Fibroblast of skin of back (primary cell): ENCODE data around the gene DYNLT1.
A peak's percentile ranks its signal among the peaks of the same experiment; 100 is the strongest.
"Not testable (repeated sequence)": the region's sequence is repeated elsewhere in the genome, so short reads cannot be mapped to it uniquely, and the experiment has no call there.

ENCODE experiments used
- DNase-seq: peaks from one replicate; pipeline ENCODE4 v3.0.0-alpha.2; 2013

The DYNLT1 gene

DNA sequence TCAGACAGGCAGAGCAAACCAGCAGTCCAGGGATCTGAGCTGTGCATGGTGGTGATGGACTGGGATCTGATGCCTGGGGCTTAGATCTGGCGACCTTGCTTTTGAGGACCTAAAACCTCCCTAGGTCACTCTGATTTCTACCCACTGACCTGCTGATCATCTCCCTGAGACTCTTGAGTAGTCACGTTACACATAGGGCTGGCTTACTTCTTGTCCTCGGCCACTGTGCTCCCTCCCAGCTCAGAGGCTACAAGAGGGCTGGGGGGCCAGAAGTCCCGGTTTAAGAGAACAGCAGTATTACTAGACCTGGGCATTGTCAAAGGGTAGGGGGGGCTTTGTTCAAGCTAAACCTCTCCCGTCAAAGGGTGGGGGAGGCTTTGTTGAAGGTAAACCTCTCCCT lies 5.5 kb downstream of the DYNLT1 start:
- no peak for DNase-seq

DNA sequence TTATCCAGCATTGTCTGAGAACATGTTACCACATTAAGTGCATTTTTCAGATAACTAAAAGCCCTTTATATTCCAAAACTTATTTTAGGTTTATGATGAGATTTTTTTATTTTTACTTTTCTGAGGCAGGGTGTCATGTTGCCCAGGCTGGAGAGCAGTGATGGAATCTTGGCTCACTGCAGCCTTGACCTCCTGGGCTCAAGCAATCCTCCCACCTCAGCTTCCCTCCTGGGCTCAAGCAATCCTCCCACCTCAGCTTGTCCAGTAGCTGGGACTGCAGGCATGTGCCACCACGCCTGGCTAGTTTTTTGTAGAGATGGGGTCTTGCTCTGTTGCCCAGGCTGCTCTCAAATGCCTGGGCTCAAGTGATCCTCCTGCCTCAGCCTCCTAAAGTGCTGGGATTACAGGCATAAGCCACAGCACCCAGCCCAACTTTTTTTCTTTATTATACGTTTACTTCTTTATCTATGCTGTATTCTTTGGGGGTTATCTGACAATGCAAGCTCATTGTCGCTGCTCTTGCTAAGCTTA lies 6.2 kb downstream of the DYNLT1 start:
- DNase-seq, result no peak

DNA sequence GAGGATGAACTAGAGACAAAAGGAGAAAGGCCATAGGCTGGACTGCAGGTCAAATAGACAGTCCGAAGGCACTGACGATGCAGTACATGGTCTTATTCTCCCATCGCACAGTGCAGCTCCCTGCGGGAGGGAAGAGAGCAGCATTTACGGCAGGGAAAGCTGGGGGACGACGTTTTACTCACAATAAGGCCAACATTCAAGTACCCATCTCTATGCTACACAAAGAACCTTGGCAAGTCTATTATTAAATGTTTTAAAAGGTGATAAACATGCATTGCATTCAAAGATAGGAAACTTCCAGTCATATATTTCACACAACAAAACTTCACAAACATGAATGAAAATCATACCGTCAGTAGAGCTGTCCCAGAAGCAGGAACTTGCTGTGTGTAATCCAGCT lies 7.8 kb downstream of the DYNLT1 start:
- DNase-seq, result no peak

DNA sequence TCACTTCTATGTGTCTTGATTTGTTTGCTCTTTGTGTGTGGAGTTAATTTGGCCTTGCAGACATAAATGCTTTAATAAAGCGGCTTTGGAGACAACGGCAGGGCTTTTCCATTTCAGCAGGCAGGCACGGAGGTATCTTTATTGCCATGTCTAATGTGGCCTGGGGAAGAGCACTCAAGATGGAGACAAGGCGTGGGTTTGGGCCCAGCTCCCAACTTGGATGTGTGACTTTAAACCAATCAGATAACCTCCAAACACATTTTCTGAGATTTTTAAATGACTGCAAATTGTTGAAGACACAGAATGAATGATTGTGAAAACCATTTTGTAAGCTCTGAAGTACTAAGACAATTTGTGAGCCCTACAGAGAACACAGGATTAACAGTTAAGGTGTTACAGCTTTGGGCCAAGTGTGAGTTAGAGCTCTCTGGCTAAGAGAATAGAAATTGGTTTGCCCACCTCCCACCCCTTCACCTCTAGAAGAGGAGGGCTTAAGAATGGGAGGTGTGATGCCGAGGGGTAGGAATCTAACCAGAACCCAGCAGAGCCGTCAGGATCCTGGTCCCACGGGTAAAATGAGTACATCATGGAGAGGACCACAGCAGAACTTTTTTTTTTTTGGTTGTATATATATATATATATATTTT lies 9.0 kb downstream of the DYNLT1 start:
- no peak for DNase-seq

DNA sequence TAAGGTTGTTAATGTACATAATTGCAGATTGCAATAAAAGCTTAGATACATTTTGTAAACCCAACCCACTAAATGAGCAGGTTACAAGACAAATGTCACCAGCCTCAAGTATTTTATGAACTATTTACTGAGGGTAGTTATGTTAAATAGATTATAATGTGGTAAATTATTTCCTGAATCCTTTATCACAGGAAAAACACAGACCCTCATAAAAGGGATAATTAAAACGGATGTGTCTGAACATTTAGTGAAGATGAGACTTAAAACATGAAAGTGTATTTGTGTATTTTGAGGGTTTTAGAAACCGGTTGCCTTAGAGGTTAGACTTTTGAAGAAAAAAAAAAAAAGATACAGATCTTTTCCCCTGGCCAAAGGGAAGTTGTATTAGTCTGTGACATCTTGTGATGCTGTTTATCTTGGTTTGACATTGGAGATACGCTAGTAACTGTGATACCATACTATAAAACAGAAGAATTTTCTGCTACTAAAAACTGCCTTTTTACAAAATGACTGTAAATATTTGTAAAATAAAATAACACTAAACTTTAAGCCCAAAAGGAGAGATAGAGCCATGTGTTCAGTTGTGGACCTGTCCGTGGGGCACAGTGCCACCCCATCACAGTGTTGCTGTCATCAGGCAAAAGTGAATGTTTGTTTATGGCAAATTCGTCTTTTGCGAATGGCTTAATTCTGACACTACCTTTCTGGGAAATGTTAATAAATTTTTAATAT lies 9.7 kb downstream of the DYNLT1 start:
- no peak for DNase-seq

DNA sequence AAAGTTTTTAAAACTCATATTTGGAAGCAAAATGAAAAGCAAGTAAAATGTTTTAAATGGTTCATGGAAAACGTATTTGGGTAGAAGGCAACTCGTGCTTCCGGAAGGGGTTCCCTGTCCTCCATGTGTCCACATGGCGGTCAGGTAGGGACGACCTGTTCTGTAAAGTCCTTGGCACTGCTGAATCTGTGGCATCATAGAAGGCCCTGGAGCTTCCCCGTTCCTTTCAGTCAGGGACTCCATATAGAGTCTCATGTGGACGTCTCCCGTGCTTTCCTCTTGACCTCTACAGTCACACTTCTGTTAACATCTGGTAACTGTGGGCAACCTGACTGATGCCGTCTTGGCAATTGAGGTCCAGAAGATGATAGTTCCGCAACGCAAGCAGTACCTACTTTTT lies 11.4 kb downstream of the DYNLT1 start:
- no peak for DNase-seq

DNA sequence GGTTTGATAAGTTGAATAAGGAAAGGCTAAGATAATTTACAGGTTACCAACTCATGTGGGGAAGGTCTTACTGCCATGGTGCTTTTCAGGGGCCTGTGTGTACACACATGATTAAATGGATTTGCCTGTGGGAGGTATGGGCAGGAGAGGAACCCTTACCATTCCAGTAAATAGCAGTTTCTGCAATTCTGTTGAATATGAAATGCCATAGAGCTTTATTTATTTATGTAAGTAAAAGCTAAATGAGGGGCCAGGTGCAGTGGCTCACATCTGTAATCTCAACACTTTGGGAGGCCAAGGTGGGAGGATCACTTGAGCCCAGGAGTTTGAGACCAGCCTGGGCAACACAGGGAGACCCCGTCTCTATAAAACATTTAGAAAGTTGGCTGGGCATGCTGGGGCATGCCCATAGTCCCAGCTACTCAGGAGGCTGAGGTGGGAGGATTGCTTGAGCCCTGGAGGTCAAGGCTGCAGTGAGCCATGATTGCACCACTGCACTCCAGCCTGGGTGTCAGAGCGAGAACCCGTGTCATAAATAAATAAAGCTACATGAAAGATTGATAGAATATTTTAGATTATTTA lies 11.9 kb downstream of the DYNLT1 start:
- not testable (repeated sequence) for DNase-seq

DNA sequence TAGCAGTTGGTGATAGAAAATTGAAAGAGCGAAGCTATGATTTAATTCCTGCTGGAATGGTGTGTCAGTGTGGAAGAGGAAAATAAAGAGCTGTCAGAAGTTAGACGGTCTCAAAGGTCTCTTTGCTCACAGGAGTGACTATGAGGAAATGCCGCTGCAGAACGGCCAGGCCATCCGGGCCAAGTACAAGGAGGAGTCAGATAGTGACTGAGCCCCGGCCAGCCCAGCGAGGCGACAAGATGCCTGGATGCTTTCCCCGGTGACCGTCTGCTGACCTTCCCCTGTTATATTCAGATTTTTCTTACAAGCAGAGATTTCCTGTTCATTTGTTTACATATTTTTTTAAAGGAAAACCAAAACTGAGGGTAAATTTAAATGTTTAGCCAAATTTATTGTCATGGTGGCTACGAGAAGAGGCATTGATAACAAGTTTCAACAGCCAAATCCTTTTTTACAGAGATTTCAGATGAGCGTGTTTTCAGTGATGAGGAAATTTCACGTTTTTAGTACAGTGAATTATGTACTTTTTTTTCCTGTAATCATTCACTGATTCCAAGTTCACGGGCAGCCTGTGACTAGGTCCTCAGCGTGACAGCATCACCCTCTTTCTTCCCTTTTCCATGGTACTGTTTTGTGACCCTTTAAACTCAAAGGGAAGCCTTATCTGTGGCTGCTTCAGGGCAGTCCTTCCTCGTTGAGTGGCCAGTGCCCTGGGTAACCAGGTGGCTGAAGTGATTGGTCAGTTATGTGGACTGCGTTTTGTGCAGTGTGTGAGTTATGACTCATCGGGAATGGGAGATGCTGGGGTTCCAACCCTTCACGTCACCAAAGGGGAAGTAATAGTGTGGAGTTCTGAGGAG lies 12.6 kb downstream of the DYNLT1 start:
- DNase-seq, result peak; percentile 46

DNA sequence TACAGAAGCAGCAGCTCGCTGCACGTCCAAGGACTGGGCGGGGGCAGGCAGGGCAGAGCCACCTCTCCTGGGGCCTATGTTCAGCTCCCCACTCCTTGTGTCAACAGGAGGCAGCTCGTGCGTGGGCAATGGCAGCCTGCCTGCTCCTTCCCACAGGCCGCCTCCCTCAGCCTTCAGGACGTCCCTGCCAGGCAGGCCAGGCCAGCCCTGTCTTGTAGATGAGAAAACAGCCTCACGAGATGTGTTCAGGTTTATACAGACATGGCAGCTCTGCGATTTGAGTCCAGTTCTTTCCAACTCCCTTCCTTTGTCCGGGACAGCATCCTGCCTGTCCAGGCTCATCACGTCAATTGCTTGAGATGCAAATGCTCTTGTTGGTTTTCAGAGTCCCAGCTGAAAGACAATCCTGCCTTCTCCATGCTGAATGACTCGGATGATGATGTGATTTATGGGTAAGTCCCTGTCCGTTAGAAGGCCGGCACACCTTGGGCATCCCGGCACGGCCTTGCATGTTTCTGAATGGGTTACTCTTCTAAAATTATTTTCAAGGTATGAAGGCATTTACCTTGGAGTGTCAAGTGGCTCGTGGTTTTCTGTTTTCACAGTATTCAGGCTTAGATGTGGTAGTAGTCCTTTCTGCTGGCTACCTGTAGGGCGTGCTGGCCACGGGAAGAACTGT lies 13.5 kb downstream of the DYNLT1 start:
- no peak for DNase-seq

DNA sequence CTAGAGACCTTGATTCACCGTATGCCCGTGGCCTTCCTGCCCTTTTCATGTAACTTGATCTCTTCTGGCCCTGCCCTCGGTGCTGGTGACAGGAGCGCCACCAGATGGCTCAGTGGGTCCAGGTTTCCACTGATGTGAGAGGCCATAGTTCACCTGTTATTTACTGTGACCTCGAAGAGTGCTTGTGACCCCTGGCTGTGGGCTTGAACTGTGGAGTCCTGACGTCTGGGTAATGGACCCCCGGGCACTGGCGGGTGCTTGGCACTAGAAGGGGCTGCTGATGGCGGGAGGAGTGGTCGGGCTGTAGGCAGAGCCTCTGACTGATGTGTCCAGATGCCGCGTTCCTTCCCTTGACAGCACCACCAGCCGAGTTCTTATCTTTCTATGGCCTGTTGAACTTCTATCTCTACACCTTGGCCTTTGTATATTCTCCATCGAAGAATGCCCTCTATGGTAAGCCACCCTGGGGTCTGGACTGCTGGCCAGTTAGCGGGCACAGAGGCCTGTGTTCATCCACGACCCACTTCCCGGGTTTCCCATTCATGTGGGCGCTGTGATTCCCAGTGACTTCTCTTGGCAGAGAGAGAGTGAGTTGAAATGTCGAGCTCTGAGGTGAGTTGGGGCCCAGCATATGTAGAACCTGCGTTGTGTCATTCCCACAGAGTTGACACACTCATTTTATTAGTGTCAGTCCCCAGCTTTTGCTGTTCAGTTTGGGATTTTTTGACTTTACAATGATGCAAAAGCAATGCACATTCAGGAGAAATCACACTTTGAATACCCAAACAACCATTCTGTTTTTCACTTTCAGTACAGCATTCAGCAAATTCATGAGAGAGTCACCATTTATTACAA lies 14.9 kb downstream of the DYNLT1 start:
- DNase-seq, result no peak

DNA sequence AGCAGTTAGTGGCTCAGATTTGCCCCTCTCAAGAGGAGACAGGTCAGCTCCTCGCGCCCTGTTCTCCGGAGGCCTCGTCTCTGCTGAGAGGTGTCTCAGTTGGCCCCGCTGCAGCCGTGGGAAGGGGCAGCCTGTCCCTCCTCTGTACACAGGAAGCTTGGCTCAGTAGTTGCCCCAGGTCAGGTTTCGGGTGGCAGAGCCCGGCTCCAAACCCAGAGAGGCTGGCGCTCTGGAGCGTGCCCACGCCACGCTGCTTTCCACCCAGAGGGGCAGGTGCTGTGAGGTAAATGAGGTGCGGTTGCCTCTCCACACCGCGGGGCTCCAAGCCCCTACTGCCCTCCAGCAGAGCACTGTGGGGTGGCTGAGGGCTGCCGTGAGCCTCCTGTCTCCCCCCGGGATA lies 16.0 kb downstream of the DYNLT1 start:
- no peak for DNase-seq

DNA sequence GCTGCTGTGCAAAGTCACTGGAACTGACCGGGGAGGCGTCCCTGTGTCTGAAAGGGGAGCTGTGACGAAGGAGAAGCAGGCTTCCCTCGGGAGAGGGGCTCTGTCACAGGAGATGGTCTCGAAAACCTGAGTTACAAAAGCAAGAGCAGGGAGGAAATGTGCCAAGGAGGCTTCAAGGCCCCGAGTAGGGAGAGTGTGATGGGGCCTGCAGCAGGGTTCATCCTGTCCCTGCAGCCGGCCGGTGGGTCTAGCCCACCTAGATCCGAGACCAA lies 16.7 kb downstream of the DYNLT1 start:
- DNase-seq, result no peak

DNA sequence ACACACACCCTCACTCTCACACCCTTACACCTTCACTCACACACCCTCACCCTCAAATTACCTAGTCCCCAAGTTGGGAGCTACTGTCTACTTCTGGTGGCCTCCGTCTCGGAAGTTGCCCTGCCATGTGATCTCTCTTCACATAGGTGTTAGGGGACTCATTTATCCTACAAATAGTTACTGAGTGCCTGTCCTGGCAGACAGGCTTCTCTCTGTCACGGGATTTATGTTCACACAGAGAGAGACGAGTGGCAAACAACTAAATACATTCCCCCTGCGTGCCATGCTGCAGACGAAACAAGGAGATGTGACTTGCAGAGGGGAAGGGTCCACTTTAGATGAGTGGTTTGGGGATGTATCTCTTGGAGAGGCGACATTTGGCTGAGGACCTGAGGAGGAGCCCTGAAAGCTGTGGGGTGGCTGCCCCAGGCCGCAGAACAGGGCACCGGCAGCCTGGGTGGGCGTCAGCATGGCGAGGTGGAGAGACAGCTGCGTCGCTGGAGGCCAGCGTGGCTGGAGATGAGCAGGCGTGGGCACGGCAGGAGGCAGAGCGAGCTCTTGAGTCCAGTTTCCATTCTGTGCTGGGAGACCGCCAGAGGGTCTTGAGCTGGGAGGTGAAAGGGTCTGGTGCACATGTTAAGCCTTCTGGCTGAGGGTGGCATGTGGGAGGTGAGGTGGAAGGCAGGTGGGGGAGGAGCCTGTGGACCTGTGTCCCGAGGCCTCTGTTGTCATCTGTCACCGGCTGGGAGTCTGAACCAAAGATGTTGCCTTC lies 17.2 kb downstream of the DYNLT1 start:
- DNase-seq, result no peak

DNA sequence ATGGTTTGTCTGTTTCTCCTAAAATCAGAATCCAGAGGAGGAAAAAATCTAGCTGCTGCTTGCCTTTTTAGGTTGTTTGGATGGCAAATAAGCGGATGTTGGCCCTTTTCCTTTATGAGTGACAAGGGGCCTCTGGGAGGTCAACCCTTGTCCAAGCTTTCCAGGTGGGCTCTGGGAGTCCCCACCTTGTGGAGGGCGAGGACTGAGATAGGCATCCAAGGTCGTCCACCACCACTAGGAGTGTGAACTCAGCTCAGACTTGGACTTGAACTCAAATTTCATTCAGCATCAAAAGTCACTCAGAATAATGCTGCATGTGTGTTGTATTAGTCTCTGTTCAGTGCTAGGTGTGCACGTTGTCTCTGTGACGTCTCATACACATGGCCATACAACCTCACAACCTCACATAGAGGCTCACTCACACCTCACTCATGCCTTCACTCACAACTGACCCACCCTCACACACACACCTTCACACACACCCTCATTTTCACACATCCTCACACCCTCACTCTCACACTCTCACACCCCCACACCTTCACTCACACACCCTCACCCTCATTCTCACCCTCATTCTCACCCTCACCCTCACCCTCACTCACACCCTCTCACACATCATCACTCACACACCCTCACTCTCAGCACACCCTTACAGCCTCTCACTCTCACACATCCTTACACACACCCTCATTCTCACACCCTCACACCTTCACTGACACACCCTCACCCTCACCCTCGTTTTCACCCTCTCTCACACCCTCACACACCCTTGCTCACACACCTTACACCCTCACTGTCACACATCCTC lies 18.0 kb downstream of the DYNLT1 start:
- DNase-seq, result no peak

DNA sequence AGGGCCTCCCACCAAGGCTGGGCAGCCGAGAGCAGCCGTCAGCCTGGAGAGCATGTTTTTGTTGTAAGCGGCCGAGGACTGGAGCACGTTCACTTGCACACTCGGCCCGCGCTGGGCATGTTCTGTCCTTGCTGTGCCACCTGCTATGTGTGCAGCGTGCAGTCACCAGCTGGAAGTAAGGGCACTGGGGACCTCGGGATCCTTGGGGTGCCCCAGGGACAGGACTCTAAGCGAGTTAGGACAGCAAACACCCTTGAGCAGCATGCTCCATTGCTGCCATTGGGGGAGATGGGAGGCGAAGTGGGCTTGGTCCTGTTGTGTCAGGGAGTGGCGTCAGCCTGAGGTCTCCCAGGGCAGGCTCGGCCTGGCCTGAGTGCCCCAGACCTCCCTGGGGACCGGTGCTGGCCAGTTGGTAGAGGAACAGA lies 18.6 kb downstream of the DYNLT1 start:
- DNase-seq, result no peak

DNA sequence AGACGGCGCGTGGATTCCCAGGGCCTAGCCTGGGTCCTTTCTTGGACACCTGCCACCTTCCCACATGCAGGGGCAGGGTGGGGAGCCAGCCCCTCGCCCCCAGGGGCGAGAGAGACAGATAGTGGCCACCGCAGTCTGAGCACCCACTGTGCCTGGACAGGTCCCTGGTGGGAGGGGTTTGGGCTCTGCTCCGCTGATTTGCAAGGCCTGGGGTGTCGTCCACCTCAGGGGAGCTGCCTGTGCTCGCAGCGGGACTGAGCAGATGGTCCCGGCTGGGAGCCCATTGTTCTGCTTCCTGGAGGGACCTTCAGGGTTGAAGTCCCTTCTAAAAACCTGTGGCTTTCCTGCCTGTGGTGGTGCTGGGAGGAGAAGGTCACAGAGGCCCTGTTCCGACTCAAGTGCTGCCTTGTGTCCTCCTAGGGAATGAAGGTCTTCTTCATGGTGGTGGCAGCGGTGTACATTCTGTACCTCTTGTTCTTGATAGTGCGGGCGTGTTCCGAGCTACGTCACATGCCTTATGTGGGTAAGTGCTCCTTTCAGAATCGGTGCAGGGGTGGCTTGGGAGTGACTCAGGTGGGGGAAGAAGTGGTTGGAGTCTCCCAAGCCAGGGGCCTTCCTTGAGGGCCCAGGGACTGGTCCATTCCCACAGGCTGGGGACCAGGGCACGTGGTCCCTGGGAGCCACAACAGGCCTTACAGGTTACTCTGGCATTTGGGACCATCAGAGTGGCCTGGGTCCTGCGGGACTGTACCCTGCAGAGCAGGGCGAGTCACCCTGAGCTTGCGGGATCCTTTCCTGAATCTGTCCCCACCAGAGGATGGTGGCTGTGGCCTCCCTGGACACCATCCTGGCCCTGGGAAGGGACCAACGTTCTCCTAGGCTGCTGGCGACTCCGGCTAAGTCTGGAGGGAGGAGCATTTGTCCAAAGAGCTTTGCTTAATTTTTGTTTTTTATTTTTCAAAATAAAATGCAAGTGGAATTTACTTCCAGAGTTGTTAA lies 19.6 kb downstream of the DYNLT1 start:
- DNase-seq, result no peak

DNA sequence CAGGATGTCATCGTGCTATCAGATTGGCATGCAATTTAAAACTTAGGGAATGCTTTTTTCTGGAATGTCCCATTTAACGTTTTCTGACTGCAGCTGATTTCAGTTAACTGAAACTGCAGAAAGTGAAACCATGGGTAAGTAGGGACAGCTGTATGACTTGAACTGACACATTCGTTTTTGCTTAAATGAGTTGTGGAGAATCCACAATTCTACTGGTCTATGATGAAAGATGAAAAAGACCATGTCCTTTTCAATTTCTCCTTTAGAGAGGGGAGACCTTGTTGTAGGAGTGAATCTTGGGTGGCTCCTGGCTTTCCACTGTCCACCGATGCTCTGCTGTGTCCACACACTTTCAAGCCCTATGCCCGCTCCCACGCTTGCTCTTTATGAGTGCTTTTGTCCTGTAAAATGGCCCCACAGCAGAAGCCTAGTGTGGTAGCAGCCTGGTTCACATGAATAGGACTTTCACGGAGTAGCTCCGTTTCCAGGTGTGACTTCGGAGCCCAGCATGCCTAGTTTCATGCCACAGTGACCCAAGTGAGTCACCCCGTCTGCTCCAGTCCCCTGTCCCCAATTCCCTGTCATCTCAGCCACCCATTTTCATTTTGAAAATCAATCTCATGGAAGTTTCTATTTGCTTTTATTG lies 21.9 kb downstream of the DYNLT1 start:
- peak; percentile 10 for DNase-seq
